Ovary (tissue), 3 donors: ENCODE data around the gene CHID1.

Source experiments
- CTCF ChIP-seq, 3 donors: fragments of 450-650 bp in 2 of 3; fragments of 200-600 bp in 1 of 3; IDR thresholded peaks; one replicate each; pipeline versions ENCODE4 v1.5.1 to v1.8.0; 2016 to 2022; ENCODE audit warnings: antibody characterized with exemption in 3 of 3, mild to moderate bottlenecking in 1 of 3
- EP300 ChIP-seq: sonication (generic); formaldehyde crosslinking; IDR thresholded peaks from one replicate; pipeline ENCODE4 v1.6.1; 2017; ENCODE audit warnings: antibody characterized with exemption
- POLR2A ChIP-seq: fragments of 450-650 bp; IDR thresholded peaks from one replicate; pipeline ENCODE4 v1.6.1; 2017; ENCODE audit warnings: antibody characterized with exemption, mild to moderate bottlenecking, moderate library complexity
- donor health status: DM: no; HTN: no; CAD: no.

GRCh38 chr11:826836-827145 lies 83.8 kb downstream of the CHID1 start:
- no peak for TF ChIP-seq POLR2A
- no peak for TF ChIP-seq CTCF (IDR thresholded peaks at IDR 0.05)
- no peak for TF ChIP-seq EP300
